ENCODE measurements around the gene PLEKHD1. TPM values are rescaled to one million over a fixed set of nuclear protein-coding genes. Genes with fewer than 3 reads are reported as not detected.

The PLEKHD1 gene
- total and polyA plus RNA-seq, 2 donors (not counting 1 experiment from before 2014, with no cell fraction given), result 0.12 TPM

GRCh38 chr14:69559581-69560011, 75.1 kb downstream of the PLEKHD1 start:
- Mint-ChIP-seq H3K27ac (no peak overlapping the region), H3K9me3 (ENCODE audit: insufficient read depth) (no peaks in the 10 kb centered on the region), H3K27me3 (peaks cover 45% of the 10 kb centered on the region), H3K4me1 (no peaks in the 10 kb centered on the region), H3K4me3 (no peak overlapping the region)
- no peak for TF ChIP-seq EZH2 (IDR thresholded peaks at IDR 0.05; ENCODE audit: borderline replicate concordance, insufficient read depth, low read depth, low read length, poor library complexity, severe bottlenecking)
- no peak for TF ChIP-seq CTCF (IDR thresholded peaks at IDR 0.05)
- Histone ChIP-seq H3K27ac (ENCODE audit: low read length in 2 of 2) (no peak overlapping the region), H3K36me3 (replicated peaks in 1 of 2; ENCODE audit: control extremely low read depth in 1 of 2, control insufficient read depth in 1 of 2, extremely low read depth in 1 of 2, insufficient read depth in 2 of 2, low read length in 1 of 2) (no peaks in the 10 kb centered on the region), H3K27me3 (replicated peaks in 1 of 4; ENCODE audit: control extremely low read depth in 1 of 4, control insufficient read depth in 3 of 4, insufficient read depth in 4 of 4, low read length in 3 of 4) (peaks cover 0 to 22% (median 8%) of the 10 kb centered on the region in 4 experiments), H3K4me3 (ENCODE audit: control extremely low read depth in 1 of 5, extremely low read depth in 1 of 5, insufficient read depth in 1 of 5, low read depth in 2 of 5, low read length in 4 of 5) (no peak overlapping the region), H3K4me1 (ENCODE audit: control insufficient read depth in 2 of 2, insufficient read depth in 2 of 2, low read length in 2 of 2) (no peaks in the 10 kb centered on the region), H3K9ac (ENCODE audit: low read length) (no peak overlapping the region), H2AFZ (ENCODE audit: insufficient read depth, low read depth, low read length, poor library complexity, severe bottlenecking) (no peak overlapping the region), H3K79me2 (ENCODE audit: control insufficient read depth, insufficient read depth, low read length) (no peaks in the 10 kb centered on the region), H3K4me2 (replicated peaks; ENCODE audit: low read depth, low read length, poor library complexity, severe bottlenecking) (no peak overlapping the region), H3K9me3 (ENCODE audit: control extremely low read depth in 1 of 3, control insufficient read depth in 2 of 3, insufficient read depth in 1 of 3, low read length in 2 of 3) (no peaks in the 10 kb centered on the region), H4K20me1 (ENCODE audit: control insufficient read depth, insufficient read depth, low read length, poor library complexity, severe bottlenecking) (no peaks in the 10 kb centered on the region)
- ATAC-seq (ENCODE audit: low read depth) (no peak), DNase-seq (no peak)
- CTCF ChIA-PET, result no interaction called here
- POLR2A ChIA-PET, result no interaction called here
- WGBS (ENCODE audit: insufficient coverage), result 65% methylated on average over 5 of the region's 6 CpGs
- intact Hi-C loops (cut with micrococcal nuclease), result no loop called here

GRCh38 chr14:69560826-69561225, 76.3 kb downstream of the PLEKHD1 start:
- no peak for ATAC-seq (ENCODE audit: low read depth)

More at GRCh38 chr14:69560826-69561225, 76.3 kb downstream of the PLEKHD1 start:
- H3K9me3 ChIP-seq (ENCODE audit: control extremely low read depth in 1 of 3, control insufficient read depth in 2 of 3, insufficient read depth in 1 of 3, low read length in 2 of 3), result no peaks in the 10 kb centered on the region
- H3K9me3 Mint-ChIP-seq (ENCODE audit: insufficient read depth), result no peaks in the 10 kb centered on the region
- H3K4me3 Mint-ChIP-seq, result no peak overlapping the region
- ChIA-PET POLR2A (no interaction called here), CTCF (interaction anchor here (1.4 kb wide), 1 partner anchor 14 kb away, joined by 4 read pairs; the partner anchor contains the start of gene CCDC177)
- H3K36me3 ChIP-seq (replicated peaks in 1 of 2; ENCODE audit: control extremely low read depth in 1 of 2, control insufficient read depth in 1 of 2, extremely low read depth in 1 of 2, insufficient read depth in 2 of 2, low read length in 1 of 2), result no peaks in the 10 kb centered on the region
- H3K27ac Mint-ChIP-seq, result no peak overlapping the region
- no peak overlapping the region for H3K9ac ChIP-seq (ENCODE audit: low read length)
- H4K20me1 ChIP-seq (ENCODE audit: control insufficient read depth, insufficient read depth, low read length, poor library complexity, severe bottlenecking), result no peaks in the 10 kb centered on the region
- H3K27ac ChIP-seq (ENCODE audit: low read length in 2 of 2), result no peak overlapping the region
- no peaks in the 10 kb centered on the region for H3K4me1 Mint-ChIP-seq
- no peak overlapping the region for H2AFZ ChIP-seq (ENCODE audit: insufficient read depth, low read depth, low read length, poor library complexity, severe bottlenecking)
- DNase-seq, result no peak
- TF ChIP-seq CTCF (IDR thresholded peaks at IDR 0.05), result no peak
- no peak for TF ChIP-seq EZH2 (IDR thresholded peaks at IDR 0.05; ENCODE audit: borderline replicate concordance, insufficient read depth, low read depth, low read length, poor library complexity, severe bottlenecking)
- intact Hi-C loops (cut with micrococcal nuclease), result no loop called here
- H3K4me2 ChIP-seq (replicated peaks; ENCODE audit: low read depth, low read length, poor library complexity, severe bottlenecking), result no peak overlapping the region
- H3K4me1 ChIP-seq (ENCODE audit: control insufficient read depth in 2 of 2, insufficient read depth in 2 of 2, low read length in 2 of 2), result no peaks in the 10 kb centered on the region
- no peak overlapping the region for H3K4me3 ChIP-seq (ENCODE audit: control extremely low read depth in 1 of 5, extremely low read depth in 1 of 5, insufficient read depth in 1 of 5, low read depth in 2 of 5, low read length in 4 of 5)
- 94% methylated on average over 7 of the region's 7 CpGs for WGBS (ENCODE audit: insufficient coverage)
- H3K79me2 ChIP-seq (ENCODE audit: control insufficient read depth, insufficient read depth, low read length), result no peaks in the 10 kb centered on the region
- H3K27me3 Mint-ChIP-seq, result peaks cover 43% of the 10 kb centered on the region
- H3K27me3 ChIP-seq (replicated peaks in 1 of 4; ENCODE audit: control extremely low read depth in 1 of 4, control insufficient read depth in 3 of 4, insufficient read depth in 4 of 4, low read length in 3 of 4), result peaks cover 0 to 25% (median 11%) of the 10 kb centered on the region in 4 experiments

Data from B cell (primary cell).